ENCODE data around the gene ANO1. TPM values are rescaled to one million over a fixed set of nuclear protein-coding genes. Genes with fewer than 3 reads are reported as not detected.

Gene ANO1
- total and polyA plus RNA-seq, 2 donors (not counting 1 experiment from before 2014, with no cell fraction given) = not detected

GRCh38 chr11:70080763-70081162 is 2.6 kb downstream of the ANO1 start:
- no peak for TF ChIP-seq CTCF (IDR thresholded peaks at IDR 0.05)
- TF ChIP-seq EZH2 (IDR thresholded peaks at IDR 0.05; ENCODE audit: borderline replicate concordance, insufficient read depth, low read depth, low read length, poor library complexity, severe bottlenecking) = no peak
- Mint-ChIP-seq H3K27me3 (peaks cover 38% of the 10 kb centered on the region), H3K9me3 (ENCODE audit: insufficient read depth) (no peaks in the 10 kb centered on the region), H3K4me3 (no peak overlapping the region), H3K4me1 (no peaks in the 10 kb centered on the region), H3K27ac (no peak overlapping the region)
- H3K79me2 ChIP-seq (ENCODE audit: control insufficient read depth, insufficient read depth, low read length) = no peaks in the 10 kb centered on the region
- 89% methylated on average over 9 of the region's 10 CpGs for WGBS (ENCODE audit: insufficient coverage)
- peaks cover 0 to 23% (median 2%) of the 10 kb centered on the region in 4 experiments for H3K27me3 ChIP-seq (replicated peaks in 1 of 4; ENCODE audit: control extremely low read depth in 1 of 4, control insufficient read depth in 3 of 4, insufficient read depth in 4 of 4, low read length in 3 of 4)
- DNase-seq (no peak), ATAC-seq (ENCODE audit: low read depth) (no peak)
- no peak overlapping the region for H3K4me3 ChIP-seq (ENCODE audit: control extremely low read depth in 1 of 5, extremely low read depth in 1 of 5, insufficient read depth in 1 of 5, low read depth in 2 of 5, low read length in 4 of 5)
- no peaks in the 10 kb centered on the region for H3K9me3 ChIP-seq (ENCODE audit: control extremely low read depth in 1 of 3, control insufficient read depth in 2 of 3, insufficient read depth in 1 of 3, low read length in 2 of 3)
- H4K20me1 ChIP-seq (ENCODE audit: control insufficient read depth, insufficient read depth, low read length, poor library complexity, severe bottlenecking) = no peaks in the 10 kb centered on the region
- CTCF ChIA-PET = no interaction called here
- H3K4me2 ChIP-seq (replicated peaks; ENCODE audit: low read depth, low read length, poor library complexity, severe bottlenecking) = no peak overlapping the region
- H3K36me3 ChIP-seq (replicated peaks in 1 of 2; ENCODE audit: control extremely low read depth in 1 of 2, control insufficient read depth in 1 of 2, extremely low read depth in 1 of 2, insufficient read depth in 2 of 2, low read length in 1 of 2) = no peaks in the 10 kb centered on the region
- intact Hi-C loops (cut with micrococcal nuclease) = no loop called here
- H3K27ac ChIP-seq (ENCODE audit: low read length in 2 of 2) = no peak overlapping the region
- no peak overlapping the region for H3K9ac ChIP-seq (ENCODE audit: low read length)
- POLR2A ChIA-PET = no interaction called here
- H3K4me1 ChIP-seq (ENCODE audit: control insufficient read depth in 2 of 2, insufficient read depth in 2 of 2, low read length in 2 of 2) = no peaks in the 10 kb centered on the region
- H2AFZ ChIP-seq (ENCODE audit: insufficient read depth, low read depth, low read length, poor library complexity, severe bottlenecking) = no peak overlapping the region

GRCh38 chr11:70082829-70083228 is 4.7 kb downstream of the ANO1 start:
- Histone ChIP-seq H3K36me3 (replicated peaks in 1 of 2; ENCODE audit: control extremely low read depth in 1 of 2, control insufficient read depth in 1 of 2, extremely low read depth in 1 of 2, insufficient read depth in 2 of 2, low read length in 1 of 2) (no peaks in the 10 kb centered on the region), H3K9ac (ENCODE audit: low read length) (no peak overlapping the region), H3K4me3 (ENCODE audit: control extremely low read depth in 1 of 5, extremely low read depth in 1 of 5, insufficient read depth in 1 of 5, low read depth in 2 of 5, low read length in 4 of 5) (no peak overlapping the region), H2AFZ (ENCODE audit: insufficient read depth, low read depth, low read length, poor library complexity, severe bottlenecking) (no peak overlapping the region), H3K4me1 (ENCODE audit: control insufficient read depth in 2 of 2, insufficient read depth in 2 of 2, low read length in 2 of 2) (no peaks in the 10 kb centered on the region), H3K27ac (ENCODE audit: low read length in 2 of 2) (no peak overlapping the region), H3K9me3 (ENCODE audit: control extremely low read depth in 1 of 3, control insufficient read depth in 2 of 3, insufficient read depth in 1 of 3, low read length in 2 of 3) (no peaks in the 10 kb centered on the region), H4K20me1 (ENCODE audit: control insufficient read depth, insufficient read depth, low read length, poor library complexity, severe bottlenecking) (no peaks in the 10 kb centered on the region), H3K4me2 (replicated peaks; ENCODE audit: low read depth, low read length, poor library complexity, severe bottlenecking) (no peak overlapping the region), H3K27me3 (replicated peaks in 1 of 4; ENCODE audit: control extremely low read depth in 1 of 4, control insufficient read depth in 3 of 4, insufficient read depth in 4 of 4, low read length in 3 of 4) (peaks cover 0 to 10% (median 0%) of the 10 kb centered on the region in 4 experiments), H3K79me2 (ENCODE audit: control insufficient read depth, insufficient read depth, low read length) (no peaks in the 10 kb centered on the region)
- H3K27ac Mint-ChIP-seq = no peak overlapping the region
- ATAC-seq (ENCODE audit: low read depth) (no peak), DNase-seq (no peak)
- POLR2A ChIA-PET = no interaction called here
- 76% methylated on average over 3 of the region's 4 CpGs for WGBS (ENCODE audit: insufficient coverage)
- H3K27me3 Mint-ChIP-seq = peaks cover 21% of the 10 kb centered on the region
- intact Hi-C loops (cut with micrococcal nuclease) = no loop called here
- H3K9me3 Mint-ChIP-seq (ENCODE audit: insufficient read depth) = no peaks in the 10 kb centered on the region
- CTCF ChIA-PET = interaction anchor here (0.6 kb wide), 1 partner anchor 86 kb away, joined by 3 read pairs; no protein-coding TSS in a partner anchor
- H3K4me1 Mint-ChIP-seq = no peaks in the 10 kb centered on the region
- no peak for TF ChIP-seq CTCF (IDR thresholded peaks at IDR 0.05)
- TF ChIP-seq EZH2 (IDR thresholded peaks at IDR 0.05; ENCODE audit: borderline replicate concordance, insufficient read depth, low read depth, low read length, poor library complexity, severe bottlenecking) = no peak
- no peak overlapping the region for H3K4me3 Mint-ChIP-seq

Data from B cell (primary cell).